WERI-Rb-1 (cell line): ENCODE measurements around the gene ZRANB1.

Experiments used
- DNase-seq: peaks from one replicate; pipeline ENCODE4 v3.0.0-alpha.2; 2020
- H3K27ac ChIP-seq: fragments of 250-450 bp; sonication (Bioruptor Pico); 2 replicates; pipeline ENCODE4 v1.5.1; 2020; ENCODE audit warnings: mild to moderate bottlenecking, moderate library complexity
- H3K27me3 ChIP-seq: fragments of 250-450 bp; sonication (Bioruptor Pico); 2 replicates; pipeline ENCODE4 v1.5.1; 2021; ENCODE audit warnings: mild to moderate bottlenecking, low read depth, moderate library complexity; ENCODE audit not compliant: insufficient read depth, severe bottlenecking
- H3K36me3 ChIP-seq: fragments of 250-450 bp; sonication (Bioruptor Pico); 2 replicates; pipeline ENCODE4 v1.5.1; 2020; ENCODE audit warnings: mild to moderate bottlenecking, moderate library complexity
- H3K4me3 ChIP-seq: 2 replicates; pipeline ENCODE4 v1.5.1; 2011; ENCODE audit warnings: low read depth, mild to moderate bottlenecking, control low read depth, low read length
- H3K9me3 ChIP-seq: fragments of 250-450 bp; sonication (Bioruptor Pico); 2 replicates; pipeline ENCODE4 v1.5.1; 2021; ENCODE audit warnings: mild to moderate bottlenecking, moderate library complexity; ENCODE audit not compliant: severe bottlenecking
- TF ChIP-seq, protein P1 (sequence below): IDR thresholded peaks from 2 replicates; pipeline ENCODE4 v1.5.1; 2011; ENCODE audit warnings: low read depth, mild to moderate bottlenecking, control low read depth, inconsistent platforms, low read length

Gene ZRANB1

DNA sequence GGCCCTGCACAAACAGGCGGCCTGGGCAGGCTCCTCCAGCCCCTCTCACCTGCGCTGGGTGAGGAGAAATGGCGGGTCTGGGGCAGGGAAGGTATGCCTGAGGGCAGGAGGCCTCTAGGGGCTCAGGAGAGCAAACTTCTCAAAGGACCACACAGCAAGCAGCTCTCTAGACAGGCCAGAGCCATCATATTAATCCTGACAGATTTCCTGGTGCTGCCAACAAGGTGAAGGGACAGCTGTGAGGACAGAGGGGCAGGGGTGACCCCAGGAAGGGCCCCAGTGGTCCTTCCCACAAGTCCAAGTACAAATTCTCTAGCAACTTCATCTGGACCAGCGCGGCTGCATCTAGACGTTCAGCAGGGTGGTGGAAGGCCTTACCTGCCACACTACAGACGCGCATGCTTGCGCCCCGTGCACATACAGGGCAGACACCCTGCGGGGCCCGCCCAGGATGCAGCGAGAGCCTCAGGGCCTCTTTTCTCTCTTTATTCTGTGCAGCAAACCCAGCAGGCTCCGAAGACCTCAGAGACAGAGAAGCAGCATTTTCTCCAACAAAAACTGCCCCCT is 62.1 kb downstream of the ZRANB1 start:
- H3K36me3 ChIP-seq = peaks cover 55% of the 10 kb centered on the region
- no peaks in the 10 kb centered on the region for H3K27me3 ChIP-seq
- H3K4me3 ChIP-seq = no peak overlapping the region
- no peak for DNase-seq
- no peak overlapping the region for H3K27ac ChIP-seq
- H3K9me3 ChIP-seq = no peaks in the 10 kb centered on the region
- TF ChIP-seq, protein P1, sequence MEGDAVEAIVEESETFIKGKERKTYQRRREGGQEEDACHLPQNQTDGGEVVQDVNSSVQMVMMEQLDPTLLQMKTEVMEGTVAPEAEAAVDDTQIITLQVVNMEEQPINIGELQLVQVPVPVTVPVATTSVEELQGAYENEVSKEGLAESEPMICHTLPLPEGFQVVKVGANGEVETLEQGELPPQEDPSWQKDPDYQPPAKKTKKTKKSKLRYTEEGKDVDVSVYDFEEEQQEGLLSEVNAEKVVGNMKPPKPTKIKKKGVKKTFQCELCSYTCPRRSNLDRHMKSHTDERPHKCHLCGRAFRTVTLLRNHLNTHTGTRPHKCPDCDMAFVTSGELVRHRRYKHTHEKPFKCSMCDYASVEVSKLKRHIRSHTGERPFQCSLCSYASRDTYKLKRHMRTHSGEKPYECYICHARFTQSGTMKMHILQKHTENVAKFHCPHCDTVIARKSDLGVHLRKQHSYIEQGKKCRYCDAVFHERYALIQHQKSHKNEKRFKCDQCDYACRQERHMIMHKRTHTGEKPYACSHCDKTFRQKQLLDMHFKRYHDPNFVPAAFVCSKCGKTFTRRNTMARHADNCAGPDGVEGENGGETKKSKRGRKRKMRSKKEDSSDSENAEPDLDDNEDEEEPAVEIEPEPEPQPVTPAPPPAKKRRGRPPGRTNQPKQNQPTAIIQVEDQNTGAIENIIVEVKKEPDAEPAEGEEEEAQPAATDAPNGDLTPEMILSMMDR = no peak

DNA sequence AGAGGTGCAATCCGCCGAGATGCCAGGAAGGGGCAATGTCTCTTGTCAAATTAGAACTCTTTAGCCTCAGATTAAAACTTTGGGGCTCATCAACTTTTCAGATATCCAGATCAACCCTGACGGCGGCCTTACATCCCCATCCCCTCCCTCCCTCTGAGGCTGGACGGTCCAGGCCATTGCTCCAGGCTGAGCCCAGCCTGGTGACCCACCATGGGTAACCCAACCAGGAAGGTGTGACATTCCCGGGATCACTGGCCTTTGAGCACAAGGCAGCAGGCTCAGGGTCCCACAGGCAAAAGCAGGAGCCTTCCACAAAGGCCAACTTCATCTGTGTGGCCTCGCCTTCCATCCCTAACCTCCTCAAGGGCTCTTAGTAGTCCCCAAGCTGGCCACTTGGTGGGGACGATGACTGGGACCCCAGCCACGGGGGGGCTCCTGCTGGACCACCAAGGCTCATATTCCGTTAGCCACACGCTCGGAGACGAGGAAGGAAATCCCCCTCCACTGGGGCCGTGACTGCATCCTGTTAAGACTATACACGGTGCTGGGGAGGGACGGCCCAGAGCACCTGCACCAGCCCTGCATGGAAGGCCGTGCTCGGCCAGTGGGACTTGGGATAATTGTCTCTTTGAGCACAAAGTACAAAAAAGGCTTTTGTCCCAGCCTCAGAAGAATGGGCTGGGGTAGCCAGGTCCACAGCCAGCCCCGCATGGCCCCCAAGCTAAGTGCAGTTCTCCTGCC is 62.8 kb downstream of the ZRANB1 start:
- TF ChIP-seq, protein P1 = no peak
- H3K4me3 ChIP-seq = no peak overlapping the region
- peaks cover 50% of the 10 kb centered on the region for H3K36me3 ChIP-seq
- H3K9me3 ChIP-seq = no peaks in the 10 kb centered on the region
- no peak overlapping the region for H3K27ac ChIP-seq
- peak; percentile 5 for DNase-seq
- no peaks in the 10 kb centered on the region for H3K27me3 ChIP-seq

DNA sequence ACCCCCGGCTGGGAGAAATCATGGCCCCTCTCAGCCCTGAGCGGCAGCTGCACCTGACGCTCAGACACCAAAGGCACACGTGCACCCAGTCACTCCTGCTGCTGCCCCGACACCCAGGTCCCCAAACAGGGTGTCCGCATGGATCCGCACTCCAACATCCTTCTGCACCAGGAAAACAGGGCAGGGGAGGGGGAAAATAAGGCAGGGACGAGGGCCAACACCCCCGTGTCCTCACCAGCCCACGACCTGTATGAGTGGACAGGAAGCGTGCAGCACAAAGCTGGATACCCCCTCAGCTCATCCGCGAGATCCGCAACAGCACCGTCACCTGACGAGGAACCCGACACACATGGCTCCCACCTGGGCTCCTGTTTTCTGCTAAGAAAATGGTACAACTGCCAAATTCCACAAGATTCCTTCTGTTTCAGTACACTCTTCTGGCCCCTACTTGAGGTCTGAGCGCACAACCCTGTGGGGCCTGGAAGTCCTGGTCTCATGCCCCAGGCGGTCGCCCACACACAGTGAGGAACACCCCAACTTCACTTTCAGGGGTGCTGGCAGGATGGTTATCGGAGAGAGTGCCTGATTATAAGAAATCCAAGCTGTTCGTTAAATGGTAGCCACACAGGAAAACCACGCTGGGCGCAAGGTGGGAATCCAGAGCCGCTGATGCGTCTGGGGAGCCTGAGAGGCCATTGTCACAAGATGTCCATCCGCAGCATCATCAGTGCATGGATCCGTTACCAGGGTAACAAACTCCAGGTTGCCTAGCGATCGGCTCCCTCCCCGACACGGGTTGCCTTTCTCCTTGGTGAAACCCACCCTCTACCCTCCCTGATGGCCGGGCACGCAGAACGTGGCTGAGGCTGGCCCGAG is 63.6 kb downstream of the ZRANB1 start:
- no peak overlapping the region for H3K4me3 ChIP-seq
- TF ChIP-seq, protein P1 = no peak
- H3K27me3 ChIP-seq = no peaks in the 10 kb centered on the region
- peaks cover 42% of the 10 kb centered on the region for H3K36me3 ChIP-seq
- H3K9me3 ChIP-seq = no peaks in the 10 kb centered on the region
- peak; percentile 4 for DNase-seq
- no peak overlapping the region for H3K27ac ChIP-seq

- H3K36me3 ChIP-seq = peaks cover 36% of the 10 kb centered on the region
- no peak overlapping the region for H3K4me3 ChIP-seq
- TF ChIP-seq, protein P1 = no peak
- no peaks in the 10 kb centered on the region for H3K9me3 ChIP-seq
- H3K27ac ChIP-seq = no peak overlapping the region
- H3K27me3 ChIP-seq = no peaks in the 10 kb centered on the region
- no peak for DNase-seq
Measured at GRCh38 chr10:125006188-125006680, 64.3 kb downstream of the ZRANB1 start.

DNA sequence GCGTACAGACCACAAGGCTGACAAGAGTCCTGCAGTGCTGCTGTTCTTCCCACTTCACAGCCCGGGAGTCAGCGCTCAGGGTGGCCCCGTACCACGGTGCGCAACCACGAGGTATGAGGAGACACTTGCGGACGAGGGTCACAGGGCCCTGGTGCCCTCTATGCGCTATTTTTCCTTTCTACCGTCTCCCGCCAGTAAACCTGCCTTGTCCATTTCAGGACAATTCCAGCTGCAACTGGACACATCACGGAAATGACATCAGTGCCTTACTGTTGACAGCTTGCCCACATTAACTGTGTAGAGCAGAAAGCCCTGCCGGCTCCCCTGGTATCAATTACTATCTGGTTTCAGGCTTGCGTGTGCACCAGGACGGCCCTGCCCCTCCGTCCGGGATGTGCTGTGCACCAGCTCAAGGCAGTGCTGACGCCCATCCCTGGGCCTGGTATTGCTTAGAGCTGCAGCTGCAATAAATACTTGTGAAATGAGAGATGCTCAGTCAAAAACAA is 65.1 kb downstream of the ZRANB1 start:
- H3K9me3 ChIP-seq = no peaks in the 10 kb centered on the region
- H3K27me3 ChIP-seq = no peaks in the 10 kb centered on the region
- H3K27ac ChIP-seq = no peak overlapping the region
- TF ChIP-seq, protein P1 = no peak
- H3K4me3 ChIP-seq = no peak overlapping the region
- DNase-seq = no peak
- peaks cover 32% of the 10 kb centered on the region for H3K36me3 ChIP-seq
